Measurements from ENCODE around the gene ROBO1.
"Not testable (repeated sequence)": the region's sequence is repeated elsewhere in the genome, so short reads cannot be mapped to it uniquely, and the experiment has no call there.

The ROBO1 gene

GRCh38 chr3:79767905-79768267, at the start of gene ROBO1:
TSS of gene ROBO1 (minus strand) at chr3:79767998.
- DNase-seq = no peak
- no peak for ATAC-seq

- DNase-seq (no peak), ATAC-seq (no peak)
Measured at GRCh38 chr3:79817224-79817623, 49.4 kb upstream of the ROBO1 start.

DNA sequence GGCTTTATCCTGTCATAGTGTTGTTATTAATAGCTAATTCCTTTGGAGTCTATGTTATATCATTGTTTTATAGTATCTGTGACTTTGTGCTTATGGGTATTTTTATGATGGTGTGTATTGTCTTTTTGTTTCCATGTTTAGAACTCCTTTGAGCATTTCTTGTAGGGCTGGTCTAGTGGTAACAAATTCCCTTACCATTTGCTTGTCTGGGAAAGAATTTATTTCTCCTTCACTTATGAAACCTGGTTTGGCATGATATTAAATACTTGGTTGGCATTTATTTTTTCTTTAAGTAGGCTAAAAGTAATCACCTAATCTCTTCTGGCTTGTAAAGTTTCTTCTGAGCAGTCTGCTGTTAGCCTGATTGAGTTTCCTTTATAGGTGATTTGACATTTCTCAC, 47.7 kb upstream of the ROBO1 start:
- no peak for ATAC-seq
- no peak for DNase-seq

DNA sequence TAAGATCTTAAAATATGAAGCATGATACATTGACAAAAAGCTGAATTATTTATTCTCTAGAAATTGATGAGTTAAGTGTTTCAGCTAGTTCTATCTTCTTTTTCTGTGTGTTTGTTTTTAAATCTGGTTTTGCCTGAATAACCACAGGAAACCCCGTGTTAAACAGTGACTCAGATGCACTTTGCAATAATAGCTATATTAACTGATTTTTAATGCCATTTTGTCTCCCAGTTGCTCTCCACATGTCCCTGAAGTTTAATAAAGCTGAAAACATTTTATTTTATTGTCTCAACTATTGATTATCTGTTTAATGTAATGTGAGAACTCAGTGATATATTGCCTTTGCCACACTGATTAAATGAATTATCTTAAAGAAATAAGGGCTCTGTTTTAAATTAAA, 42.8 kb upstream of the ROBO1 start:
- no peak for DNase-seq
- no peak for ATAC-seq

- ATAC-seq (no peak), DNase-seq (no peak)
Measured at GRCh38 chr3:79810092-79810491, 42.3 kb upstream of the ROBO1 start.

DNA sequence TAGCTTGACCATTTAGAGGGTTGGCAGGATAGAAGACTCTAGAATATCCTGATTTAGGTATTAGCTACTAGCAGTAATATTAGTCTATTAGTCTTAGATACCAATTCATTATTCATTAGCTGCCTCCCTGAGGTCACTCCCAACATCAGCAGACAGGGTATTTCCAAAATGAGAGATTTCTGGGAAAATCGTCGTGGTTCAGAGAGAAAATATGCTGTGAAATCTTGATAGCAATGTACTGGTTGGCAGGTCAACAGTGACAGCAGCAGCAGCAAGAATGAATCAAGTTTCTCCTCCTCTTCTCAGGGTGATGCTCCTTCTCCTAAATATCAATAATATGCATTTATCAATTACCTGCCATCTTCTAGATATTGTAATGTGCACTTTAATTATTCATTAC, 41.3 kb upstream of the ROBO1 start:
- DNase-seq (no peak), ATAC-seq (no peak)

DNA sequence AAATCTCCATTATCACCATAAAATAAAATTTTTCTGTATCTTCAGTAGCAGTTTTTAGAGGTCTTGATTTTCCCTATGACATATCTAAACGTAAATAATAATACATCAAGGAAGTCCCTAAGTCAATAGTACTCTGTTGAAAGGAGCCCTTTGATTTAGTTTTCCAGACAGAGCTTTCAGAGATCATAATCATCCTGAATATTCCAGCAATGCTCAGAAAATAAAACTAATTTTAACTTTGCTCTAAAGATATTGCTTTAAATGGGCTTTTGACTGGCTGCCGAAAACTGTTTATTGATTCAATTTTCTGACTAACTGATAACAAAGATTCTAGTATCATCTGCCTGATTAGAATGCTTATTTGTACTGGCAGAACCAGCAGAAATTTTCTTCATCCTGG, 40.7 kb upstream of the ROBO1 start:
- no peak for DNase-seq
- no peak for ATAC-seq

GRCh38 chr3:79790177-79790576, 22.4 kb upstream of the ROBO1 start:
- not testable (repeated sequence) for DNase-seq, ATAC-seq

- no peak for ATAC-seq
- DNase-seq = no peak
Measured at GRCh38 chr3:79773291-79773690, 5.5 kb upstream of the ROBO1 start.

DNA sequence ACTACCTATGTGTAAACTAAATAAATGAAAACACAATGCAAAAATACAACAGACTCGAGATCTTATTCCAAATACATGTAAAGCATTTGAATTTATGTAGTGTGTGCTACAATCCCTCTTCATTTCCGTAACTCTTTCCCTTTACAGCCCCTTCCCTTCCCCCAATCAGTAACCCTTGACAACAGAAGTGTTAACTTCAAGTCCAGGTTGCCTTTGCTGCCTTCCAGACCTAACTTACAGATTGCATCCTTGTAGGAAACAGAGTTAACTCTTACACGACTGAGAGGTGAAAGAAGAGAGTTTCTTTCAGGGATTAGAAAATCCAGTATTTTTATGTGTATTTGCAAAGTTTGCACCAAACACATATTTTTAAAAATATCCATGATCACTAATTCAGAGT, 1.4 kb upstream of the ROBO1 start:
- DNase-seq = no peak
- no peak for ATAC-seq

GRCh38 chr3:79767194-79767904, 449 bp downstream of the ROBO1 start:
- no peak for ATAC-seq
- DNase-seq = no peak

GRCh38 chr3:79766496-79767193, 1.2 kb downstream of the ROBO1 start:
- no peak for ATAC-seq
- DNase-seq = no peak

DNA sequence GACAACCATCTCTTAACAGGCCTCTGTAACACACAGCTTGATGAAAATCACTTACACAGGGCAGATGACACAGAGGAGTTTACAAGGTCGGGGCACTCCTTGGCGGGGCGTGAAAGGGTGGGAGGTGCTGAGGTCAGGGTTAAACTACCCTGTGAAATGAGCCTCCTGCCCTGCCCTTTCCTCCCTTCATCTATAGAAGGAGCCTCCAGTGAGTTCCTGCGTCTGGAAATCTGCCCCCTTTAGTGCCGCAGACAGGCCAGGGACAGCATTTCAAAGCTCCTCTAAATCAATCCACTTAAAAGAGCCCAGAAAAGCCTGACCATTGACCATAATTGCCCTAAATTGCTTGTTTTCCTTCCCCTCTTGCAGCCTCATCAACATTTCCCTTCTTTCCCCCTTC, 1.9 kb downstream of the ROBO1 start:
- ATAC-seq (no peak), DNase-seq (no peak)

- DNase-seq (no peak), ATAC-seq (no peak)
Measured at GRCh38 chr3:79761441-79761840, 6.4 kb downstream of the ROBO1 start.

DNA sequence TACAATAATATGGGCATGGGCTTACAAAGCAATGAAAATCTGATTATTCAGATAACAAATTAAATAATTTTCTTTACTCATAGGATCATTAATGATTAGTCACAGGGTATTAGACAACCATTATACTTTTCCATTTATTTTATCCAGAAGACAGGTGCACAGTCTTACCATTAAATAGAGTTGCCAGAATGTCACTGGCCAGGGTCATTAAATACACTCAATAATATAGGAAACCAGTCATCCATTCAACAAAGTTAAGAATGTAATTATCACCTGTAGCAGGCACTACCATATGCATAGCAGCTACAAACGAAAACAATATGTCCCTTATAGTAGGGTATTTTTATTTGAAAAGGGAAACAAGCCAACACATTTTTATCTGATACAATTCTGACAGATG, 16.1 kb downstream of the ROBO1 start:
- no peak for ATAC-seq

DNA sequence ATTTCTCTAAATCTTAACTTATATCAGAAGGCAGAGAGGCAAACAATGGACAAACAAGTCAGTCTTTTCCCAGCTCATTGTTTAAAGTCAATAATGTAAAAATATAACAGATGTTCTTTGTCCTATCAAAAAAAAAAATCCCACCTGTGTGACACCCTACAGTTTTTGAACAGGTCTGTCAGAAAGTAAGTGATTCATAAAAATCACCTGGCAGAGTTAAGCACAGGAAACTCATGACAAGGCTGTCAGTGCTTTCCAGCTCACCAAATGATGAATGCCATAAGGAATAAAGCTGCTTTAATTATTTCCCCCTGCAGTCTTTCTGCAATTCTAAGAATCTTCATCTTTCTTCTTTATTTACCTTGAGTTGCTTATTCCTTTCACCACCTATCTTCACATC, 30.3 kb downstream of the ROBO1 start:
- DNase-seq (no peak), ATAC-seq (no peak)

More for the DNA sequence above, 16.1 kb downstream of the ROBO1 start:
- no peak for DNase-seq

DNA sequence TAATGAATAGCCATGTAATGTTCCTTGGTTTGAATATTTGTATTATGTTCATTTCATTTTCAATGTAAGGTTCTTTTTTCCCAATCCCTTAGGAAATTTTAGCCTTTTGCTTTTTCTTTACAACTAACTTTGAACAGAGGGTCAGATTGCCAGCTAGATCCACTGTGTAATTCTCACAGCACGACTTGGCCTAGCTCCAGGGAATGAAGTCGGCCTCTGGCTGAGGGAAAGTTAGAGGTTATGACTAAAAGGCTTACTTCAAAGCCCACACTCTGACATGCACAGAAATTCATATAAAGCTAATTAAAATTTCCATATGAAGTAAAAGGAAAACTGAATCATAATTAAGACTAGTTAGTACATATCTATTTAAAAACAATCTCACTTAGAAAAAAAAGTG, 38.7 kb downstream of the ROBO1 start:
- no peak for ATAC-seq
- no peak for DNase-seq

DNA sequence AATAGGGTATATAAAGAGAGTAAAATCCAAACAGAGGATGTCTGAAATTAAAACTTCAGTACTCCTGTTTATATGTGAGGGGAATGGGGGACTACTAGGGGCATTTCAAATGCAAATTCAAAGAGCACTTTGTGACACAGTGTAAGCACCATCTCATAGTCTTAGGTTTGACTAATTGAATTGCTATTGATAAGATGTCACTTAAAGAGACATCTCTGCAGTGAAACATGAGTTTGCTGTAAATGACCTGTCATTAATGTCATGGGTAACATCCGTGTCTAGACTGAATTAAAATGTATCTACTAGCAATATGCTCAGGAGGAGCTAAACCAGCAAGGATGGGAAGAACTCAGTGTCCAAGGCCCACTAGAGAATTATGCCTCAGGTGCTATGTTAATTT, 41.0 kb downstream of the ROBO1 start:
- no peak for DNase-seq
- ATAC-seq = no peak

DNA sequence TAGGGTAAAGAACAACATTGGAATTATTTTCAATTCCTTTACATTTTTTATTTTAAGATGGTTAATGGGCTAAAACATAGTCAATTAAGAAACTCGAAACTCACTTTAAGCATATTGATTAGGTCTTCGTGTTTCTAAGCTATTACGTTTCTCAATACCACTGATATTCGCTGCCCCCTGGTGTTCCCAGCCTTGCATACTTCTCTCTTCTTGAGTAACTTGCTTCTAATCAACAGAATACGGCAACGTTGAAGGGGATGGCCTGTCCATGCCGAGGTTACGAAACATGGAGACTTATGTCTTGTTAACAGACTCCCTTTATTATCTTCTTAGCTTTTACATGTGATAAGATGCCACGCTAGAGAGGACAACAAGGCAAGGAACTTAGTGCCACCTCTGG, 43.6 kb downstream of the ROBO1 start:
- ATAC-seq = no peak
- no peak for DNase-seq

DNA sequence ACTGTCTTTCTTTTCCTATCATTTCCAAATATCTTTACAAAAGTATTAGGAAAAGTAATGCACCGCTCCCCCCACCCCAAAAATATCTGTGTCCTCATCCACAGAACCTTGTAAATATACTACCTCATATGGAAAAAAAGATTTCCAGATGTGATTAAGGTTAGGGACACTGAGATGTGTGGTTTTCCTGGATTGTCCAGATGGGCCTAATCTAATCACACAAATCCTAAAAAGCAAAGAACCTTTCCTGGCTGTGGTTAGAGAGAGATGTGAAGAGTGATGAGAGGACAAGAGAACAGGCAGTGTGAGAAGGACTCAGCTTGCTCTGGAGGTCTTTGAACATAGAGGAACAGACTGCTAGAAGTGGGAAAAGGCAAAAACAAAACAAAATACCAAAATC, 77.7 kb downstream of the ROBO1 start:
- DNase-seq (no peak), ATAC-seq (no peak)

DNA sequence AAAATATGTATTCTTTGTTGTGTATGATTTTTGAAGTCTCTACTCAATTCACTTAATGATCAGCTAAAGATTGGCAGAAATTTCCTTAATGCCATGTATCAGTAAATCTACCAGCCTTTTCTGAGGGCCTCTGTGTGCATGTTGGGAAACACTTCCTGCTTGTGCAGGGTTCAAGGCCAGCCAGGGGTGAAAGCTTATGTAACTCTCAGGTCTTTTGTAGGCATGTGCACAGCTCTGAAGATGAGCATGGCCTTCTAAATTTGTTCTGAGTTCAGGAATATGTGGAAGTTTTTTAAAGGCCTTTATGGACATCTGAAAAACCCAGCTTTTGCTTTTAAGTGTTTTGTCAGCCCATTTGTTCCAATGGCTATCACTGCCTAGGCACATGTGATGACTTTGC, 82.7 kb downstream of the ROBO1 start:
- ATAC-seq = no peak
- no peak for DNase-seq

- no peak for DNase-seq
- ATAC-seq = no peak
Measured at GRCh38 chr3:79684041-79684440, 83.8 kb downstream of the ROBO1 start.

- DNase-seq = no peak
- ATAC-seq = no peak
Measured at GRCh38 chr3:79672731-79673130, 95.1 kb downstream of the ROBO1 start.

DNA sequence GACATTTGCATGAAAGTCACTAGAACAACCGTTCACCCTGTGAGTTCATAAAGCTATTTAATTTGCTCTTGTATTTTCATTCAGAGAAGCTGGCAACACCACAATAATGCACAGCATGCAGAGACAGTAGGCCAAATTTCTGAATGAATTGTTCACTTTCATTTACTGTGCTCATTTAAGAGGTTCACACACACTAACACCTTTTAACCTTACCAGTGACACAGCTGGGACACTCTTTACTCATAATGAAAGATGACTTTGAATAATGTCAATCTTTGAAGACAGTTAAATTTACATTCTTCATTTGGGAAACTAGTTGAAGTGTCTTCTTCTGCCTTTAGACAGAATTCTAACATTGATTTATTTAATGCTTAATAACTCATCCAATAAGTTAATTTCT, 95.7 kb downstream of the ROBO1 start:
- ATAC-seq (no peak), DNase-seq (no peak)

Data from stimulated activated naive CD8-positive, alpha-beta T cell treated with anti-CD3 and anti-CD28 coated beads, Interleukin-15, Interleukin-2, amounts not matched to agents 100 U/mL and 50 U/mL, for 24 hours (primary cell).